Measurements from ENCODE around the gene NSF.

Gene NSF

GRCh38 chr17:46774108-46774737 lies 183.8 kb downstream of the NSF start:
- no peak overlapping the region for H3K27ac ChIP-seq
- peaks cover 20 to 36% (median 30%) of the 10 kb centered on the region in 11 experiments for H3K27me3 ChIP-seq
- no peaks in the 10 kb centered on the region for H3K36me3 ChIP-seq
- peaks cover 0 to 9% (median 0%) of the 10 kb centered on the region in 11 experiments; a peak in 2 of 22 replicates for H4K20me1 ChIP-seq
- no peaks in the 10 kb centered on the region for H3K9me3 ChIP-seq (replicated peaks in 1 of 11)
- peak overlapping the region in 9 of 11 experiments; percentile 12 to 97 (median 45); a peak in 15 of 22 replicates for H3K4me2 ChIP-seq
- no peak overlapping the region for H3K4me3 ChIP-seq
- no peak overlapping the region for H3K9ac ChIP-seq
- no peak for TF ChIP-seq Cebpa-rat (IDR thresholded peaks at IDR 0.05)
- H3K4me1 ChIP-seq: peaks cover 11 to 64% (median 54%) of the 10 kb centered on the region in 10 experiments

GRCh38 chr17:46776298-46777005 lies 186.0 kb downstream of the NSF start:
- H3K27me3 ChIP-seq: peaks cover 0 to 14% (median 7%) of the 10 kb centered on the region in 11 experiments; a peak in 14 of 22 replicates
- TF ChIP-seq Cebpa-rat (IDR thresholded peaks at IDR 0.05): no peak

GRCh38 chr17:46777943-46778915 lies 187.8 kb downstream of the NSF start:
- H3K4me1 ChIP-seq: peaks cover under 1 to 43% (median 30%) of the 10 kb centered on the region in 10 experiments
- H3K27me3 ChIP-seq: peaks cover 0 to 6% (median 0%) of the 10 kb centered on the region in 11 experiments; a peak in 1 of 22 replicates
- no peaks in the 10 kb centered on the region for H3K36me3 ChIP-seq
- H3K4me2 ChIP-seq: peak overlapping the region in 7 of 11 experiments; percentile 68 to 85 (median 75); a peak in 9 of 22 replicates
- no peaks in the 10 kb centered on the region for H3K9me3 ChIP-seq (replicated peaks in 1 of 11)
- H3K9ac ChIP-seq: no peak overlapping the region
- H3K4me3 ChIP-seq: no peak overlapping the region
- H4K20me1 ChIP-seq: no peaks in the 10 kb centered on the region; a peak in 2 of 22 replicates
- no peak overlapping the region for H3K27ac ChIP-seq
- no peak for TF ChIP-seq Cebpa-rat (IDR thresholded peaks at IDR 0.05)

More at GRCh38 chr17:46776298-46777005, 186.0 kb downstream of the NSF start:
- peak overlapping the region; percentile 2 to 85 (median 73); a peak in 18 of 22 replicates for H3K4me2 ChIP-seq
- no peak overlapping the region for H3K4me3 ChIP-seq
- no peaks in the 10 kb centered on the region for H3K36me3 ChIP-seq
- H3K4me1 ChIP-seq: peaks cover 11 to 57% (median 44%) of the 10 kb centered on the region in 10 experiments
- H3K9ac ChIP-seq: peak overlapping the region in 1 of 11 experiments; percentile 31; a peak in 1 of 22 replicates
- no peak overlapping the region for H3K27ac ChIP-seq
- H3K9me3 ChIP-seq (replicated peaks in 1 of 11): no peaks in the 10 kb centered on the region
- no peaks in the 10 kb centered on the region; a peak in 2 of 22 replicates for H4K20me1 ChIP-seq

- TF ChIP-seq Cebpa-rat (IDR thresholded peaks at IDR 0.05): no peak; a peak in 1 of 22 replicates
- H3K27ac ChIP-seq: no peak overlapping the region
- H3K36me3 ChIP-seq: no peaks in the 10 kb centered on the region
- H3K9me3 ChIP-seq (replicated peaks in 1 of 11): no peaks in the 10 kb centered on the region
- no peak overlapping the region for H3K9ac ChIP-seq
- peaks cover 0 to 31% (median 20%) of the 10 kb centered on the region in 10 experiments; a peak in 17 of 20 replicates for H3K4me1 ChIP-seq
- no peak overlapping the region for H3K4me2 ChIP-seq
- no peak overlapping the region for H3K4me3 ChIP-seq
- no peaks in the 10 kb centered on the region; a peak in 2 of 22 replicates for H4K20me1 ChIP-seq
- 0 out of 22 replicates have a peak, but pooled peaks cover 0 to 6% (median 0%) of the 10 kb centered on the region in 11 experiments for H3K27me3 ChIP-seq
Observed at GRCh38 chr17:46780003-46780373, 189.5 kb downstream of the NSF start.

GRCh38 chr17:46782250-46782953 lies 191.9 kb downstream of the NSF start:
- no peak overlapping the region for H3K4me2 ChIP-seq
- no peaks in the 10 kb centered on the region for H3K36me3 ChIP-seq
- H3K27ac ChIP-seq: no peak overlapping the region
- peaks cover 0 to 16% (median 8%) of the 10 kb centered on the region in 10 experiments; a peak in 16 of 20 replicates for H3K4me1 ChIP-seq
- H3K27me3 ChIP-seq: no peaks in the 10 kb centered on the region
- no peaks in the 10 kb centered on the region for H3K9me3 ChIP-seq (replicated peaks in 1 of 11)
- no peak for TF ChIP-seq Cebpa-rat (IDR thresholded peaks at IDR 0.05)
- no peak overlapping the region for H3K4me3 ChIP-seq
- peaks cover 0 to 5% (median 0%) of the 10 kb centered on the region in 11 experiments; a peak in 3 of 22 replicates for H4K20me1 ChIP-seq
- H3K9ac ChIP-seq: no peak overlapping the region

- H3K9me3 ChIP-seq (replicated peaks in 1 of 11): no peaks in the 10 kb centered on the region
- H3K4me1 ChIP-seq: peaks cover 0 to 11% (median 2%) of the 10 kb centered on the region in 10 experiments; a peak in 8 of 20 replicates
- no peak overlapping the region for H3K4me2 ChIP-seq
- H3K4me3 ChIP-seq: no peak overlapping the region
- H3K36me3 ChIP-seq: no peaks in the 10 kb centered on the region
- H3K27me3 ChIP-seq: no peaks in the 10 kb centered on the region
- no peak for TF ChIP-seq Cebpa-rat (IDR thresholded peaks at IDR 0.05)
- peaks cover 0 to 5% (median 0%) of the 10 kb centered on the region in 11 experiments; a peak in 3 of 22 replicates for H4K20me1 ChIP-seq
- H3K27ac ChIP-seq: no peak overlapping the region
- no peak overlapping the region for H3K9ac ChIP-seq
Observed at GRCh38 chr17:46783031-46783593, 192.6 kb downstream of the NSF start.

GRCh38 chr17:46785696-46786095 lies 195.2 kb downstream of the NSF start:
- Histone ChIP-seq H3K9me3 (replicated peaks in 1 of 11) (peaks cover 0 to 6% (median 0%) of the 10 kb centered on the region in 11 experiments; a peak in 1 of 22 replicates), H3K27me3 (no peaks in the 10 kb centered on the region), H3K4me2 (no peak overlapping the region), H3K27ac (no peak overlapping the region), H3K9ac (no peak overlapping the region), H4K20me1 (peaks cover 0 to 5% (median 0%) of the 10 kb centered on the region in 11 experiments; a peak in 4 of 22 replicates), H3K4me3 (no peak overlapping the region), H3K4me1 (peaks cover 0 to 14% (median 6%) of the 10 kb centered on the region in 10 experiments; a peak in 13 of 20 replicates), H3K36me3 (no peaks in the 10 kb centered on the region)
- TF ChIP-seq Cebpa-rat (IDR thresholded peaks at IDR 0.05): no peak

All from BLaER1 treated with 17β-estradiol and CSF1 and Interleukin-3, amounts not matched to agents 10 nM and 100 nM (cell line).